IMR-90 (cell line): ENCODE measurements around the gene PAN3. TPM values are rescaled to one million over a fixed set of nuclear protein-coding genes. Genes with fewer than 3 reads are reported as not detected.

Source experiments
- ATAC-seq: fragments of 200-7000 bp; cut with Tn5 transposase; 2 replicates; pipeline ENCODE4 v1.9.1; 2020; ENCODE audit warnings: low read depth, mild to moderate bottlenecking, moderate library complexity
- BruUV-seq: library from RNA; stranded (reverse); fragments of 400-500 nt; replicated peaks from 2 replicates; lab custom pipeline; 2021; lab: Mats Ljungman, UMichigan
- CTCF ChIA-PET: fragments of 300-600 bp; formaldehyde crosslinking; extraction: SDS; loops from one replicate; lab custom pipeline; 2021; ENCODE audit warnings: antibody characterized with exemption; lab: Yijun Ruan, JAX
- POLR2A ChIA-PET: fragments of 300-600 bp; sonication (Branson Sonifier 250); formaldehyde crosslinking; loops from one replicate; lab custom pipeline; 2022; ENCODE audit warnings: antibody characterized with exemption; ENCODE audit not compliant: unreplicated experiment; lab: Charles Lee
- DNase-seq: peaks from one replicate; pipeline ENCODE4 v3.0.0; 2013
- H2AFZ ChIP-seq: replicated peaks from 2 replicates; pipeline ENCODE3; 2013; ENCODE audit warnings: low read length, mild to moderate bottlenecking; ENCODE audit not compliant: poor library complexity
- H2AK5ac ChIP-seq: 2 replicates; pipeline ENCODE4 v1.6.1; 2013; ENCODE audit warnings: low read depth, low read length, inconsistent platforms
- H2AK9ac ChIP-seq: replicated peaks from 2 replicates; pipeline ENCODE3; 2013; ENCODE audit warnings: mild to moderate bottlenecking, low read depth, low read length, moderate library complexity; ENCODE audit not compliant: poor library complexity
- H2BK120ac ChIP-seq: 2 replicates; pipeline ENCODE4 v1.6.1; 2013; ENCODE audit warnings: low read depth, low read length, inconsistent platforms
- H2BK15ac ChIP-seq: 3 replicates; pipeline ENCODE4 v1.6.1; 2013; ENCODE audit warnings: low read depth, low read length, inconsistent platforms
- H2BK20ac ChIP-seq: 2 replicates; pipeline ENCODE4 v1.6.1; 2013; ENCODE audit warnings: low read depth, mild to moderate bottlenecking, inconsistent platforms, low read length, moderate library complexity
- H2BK5ac ChIP-seq: 2 replicates; pipeline ENCODE4 v1.6.1; 2013; ENCODE audit warnings: mild to moderate bottlenecking, low read depth, low read length, inconsistent platforms; ENCODE audit not compliant: poor library complexity, severe bottlenecking
- H3K14ac ChIP-seq: replicated peaks from 2 replicates; pipeline ENCODE4 v1.6.1; 2013; ENCODE audit warnings: low read depth, low read length, inconsistent platforms
- H3K18ac ChIP-seq: 2 replicates; pipeline ENCODE4 v1.6.1; 2013; ENCODE audit warnings: low read depth, low read length, control low read depth
- H3K23ac ChIP-seq: 2 replicates; pipeline ENCODE4 v1.6.1; 2013; ENCODE audit warnings: low read depth, low read length, inconsistent platforms
- H3K27ac ChIP-seq: 2 replicates; pipeline ENCODE4 v1.5.1; 2013; ENCODE audit warnings: mild to moderate bottlenecking, control low read depth, low read length; ENCODE audit not compliant: insufficient read depth
- H3K27me3 ChIP-seq: 2 replicates; pipeline ENCODE4 v1.6.1; 2013; ENCODE audit warnings: low read length; ENCODE audit not compliant: control insufficient read depth, insufficient read depth
- H3K36me3 ChIP-seq: 2 replicates; pipeline ENCODE4 v1.6.1; 2013; ENCODE audit warnings: low read length, mixed read lengths; ENCODE audit not compliant: control insufficient read depth, insufficient read depth
- H3K4ac ChIP-seq: 2 replicates; pipeline ENCODE4 v1.6.1; 2013; ENCODE audit warnings: low read depth, low read length, inconsistent platforms
- H3K4me1 ChIP-seq: 2 replicates; pipeline ENCODE4 v1.6.1; 2013; ENCODE audit warnings: low read length, mixed read lengths; ENCODE audit not compliant: control insufficient read depth, insufficient read depth
- H3K4me2 ChIP-seq: 2 replicates; pipeline ENCODE4 v1.6.1; 2013; ENCODE audit warnings: low read depth, mild to moderate bottlenecking, control low read depth, low read length, moderate library complexity
- H3K4me3 ChIP-seq: 2 replicates; pipeline ENCODE4 v1.5.1; 2013; ENCODE audit warnings: low read depth, mild to moderate bottlenecking, control low read depth, low read length, moderate library complexity; ENCODE audit not compliant: insufficient read depth
- H3K56ac ChIP-seq: 2 replicates; pipeline ENCODE4 v1.6.1; 2013; ENCODE audit warnings: low read length, inconsistent platforms; ENCODE audit not compliant: insufficient read depth; ENCODE audit errors: extremely low read depth
- H3K79me1 ChIP-seq, 2 experiments: 2 replicates each; pipeline ENCODE4 v1.6.1; 2013; ENCODE audit warnings: low read length in 2 of 2, inconsistent platforms in 1 of 2, low read depth in 1 of 2
- H3K9ac ChIP-seq: 2 replicates; pipeline ENCODE4 v1.6.1; 2013; ENCODE audit warnings: low read depth, low read length, control low read depth
- H3K9me1 ChIP-seq: 2 replicates; pipeline ENCODE4 v1.6.1; 2013; ENCODE audit warnings: low read length, inconsistent platforms; ENCODE audit not compliant: insufficient read depth
- H3K9me3 ChIP-seq: 2 replicates; pipeline ENCODE4 v1.6.1; 2013; ENCODE audit warnings: low read length; ENCODE audit not compliant: control insufficient read depth, insufficient read depth
- H4K20me1 ChIP-seq: 2 replicates; pipeline ENCODE4 v1.6.1; 2013; ENCODE audit warnings: low read length, inconsistent platforms; ENCODE audit not compliant: insufficient read depth
- H4K5ac ChIP-seq: 2 replicates; pipeline ENCODE4 v1.6.1; 2013; ENCODE audit warnings: mild to moderate bottlenecking, low read depth, low read length, control low read depth
- H4K8ac ChIP-seq, 2 experiments: 2 replicates each; pipeline ENCODE4 v1.6.1; 2013; ENCODE audit warnings: low read depth in 2 of 2, low read length in 2 of 2, control low read depth in 1 of 2, inconsistent platforms in 1 of 2
- H4K91ac ChIP-seq: 2 replicates; pipeline ENCODE4 v1.6.1; 2013; ENCODE audit warnings: low read depth, low read length, inconsistent platforms; ENCODE audit not compliant: insufficient read depth
- BHLHE40 ChIP-seq: fragments of 150-350 bp; IDR thresholded peaks from 2 replicates; pipeline ENCODE4 v1.6.1; 2016; ENCODE audit warnings: mild to moderate bottlenecking, low read depth, low read length
- CEBPB ChIP-seq: IDR thresholded peaks from 2 replicates; pipeline ENCODE4 v1.6.1; 2012; ENCODE audit warnings: low read depth, low read length, improper control_type of control experiment
- CTCF ChIP-seq: conservative IDR thresholded peaks from 2 replicates; pipeline ENCODE4 v1.5.1; 2012; ENCODE audit warnings: mild to moderate bottlenecking, low read depth, low read length, improper control_type of control experiment
- FOS ChIP-seq: fragments of 150-350 bp; IDR thresholded peaks from 2 replicates; pipeline ENCODE4 v1.6.1; 2016; ENCODE audit warnings: low read depth, low read length
- MAFK ChIP-seq: IDR thresholded peaks from 2 replicates; pipeline ENCODE4 v1.6.1; 2012; ENCODE audit warnings: low read depth, low read length, improper control_type of control experiment
- MAZ ChIP-seq: IDR thresholded peaks from 2 replicates; pipeline ENCODE4 v1.6.1; 2012; ENCODE audit warnings: low read depth, mild to moderate bottlenecking, low read length, improper control_type of control experiment, moderate library complexity, borderline replicate concordance
- NFE2L2 ChIP-seq: fragments of 150-350 bp; IDR thresholded peaks from 2 replicates; pipeline ENCODE4 v1.6.1; 2016; ENCODE audit warnings: low read depth, mild to moderate bottlenecking, low read length
- RCOR1 ChIP-seq: IDR thresholded peaks from 2 replicates; pipeline ENCODE4 v1.6.1; 2012; ENCODE audit warnings: mild to moderate bottlenecking, low read length, improper control_type of control experiment; ENCODE audit not compliant: insufficient replicate concordance
- RFX5 ChIP-seq: IDR thresholded peaks from 2 replicates; pipeline ENCODE4 v1.8.0; 2012; ENCODE audit warnings: low read depth, mild to moderate bottlenecking, low read length, moderate library complexity
- SMC3 ChIP-seq: fragments of 150-350 bp; IDR thresholded peaks from 2 replicates; pipeline ENCODE4 v1.6.1; 2016; ENCODE audit warnings: low read depth, mild to moderate bottlenecking, antibody characterized with exemption, low read length, moderate library complexity
- WGBS, 2 experiments: methylation state at CpG; one replicate each; pipeline versions ENCODE4 v1.1.5 to v1.1.7; 2013; ENCODE audit warnings: missing lambda C conversion rate in 2 of 2; ENCODE audit not compliant: insufficient read length in 1 of 2; ENCODE audit errors: extremely low coverage in 2 of 2; 5-methylcytosine and 5-hydroxymethylcytosine counted together
- dilution Hi-C: fragments of 300-500 bp; cut with HindIII; formaldehyde crosslinking; loops from one replicate; pipeline ENCODE4 v1.14.3; 2018; ENCODE audit warnings: low sequenced_read_pairs; ENCODE audit not compliant: unreplicated experiment
- in situ Hi-C: fragments of 300-500 bp; cut with MboI; formaldehyde crosslinking; loops from 3 replicates; pipeline ENCODE4 v1.14.3; 2019; ENCODE audit warnings: low sequenced_read_pairs, inconsistent platforms, mixed read lengths
- intact Hi-C: fragments of 100-400 bp; cut with micrococcal nuclease; formaldehyde crosslinking; loops from 2 replicates; pipeline ENCODE4 v1.10.0; 2022
- polyA plus RNA-seq, 3 experiments: library from polyadenylated mRNA; depleted of rRNA; stranded (reverse); fragments of >200 nt; gene quantifications; 2 replicates each; pipeline ENCODE4 v1.2.3, GENCODE V29; 2012; ENCODE audit warnings: low replicate concordance in 1 of 3
- total RNA-seq: library from RNA; depleted of rRNA; stranded (reverse); fragments of >200 nt; gene quantifications from 2 replicates; pipeline ENCODE4 v1.2.3, GENCODE V29; 2012

PAN3 gene
- total and polyA plus RNA-seq, 2 of the 4 experiments (the other 2 are of a cell fraction), result 6.6 to 15.1 TPM

GRCh38 chr13:28204043-28204442 is 65.7 kb downstream of the PAN3 start:
- POLR2A ChIA-PET, result no interaction called here
- no peaks in the 10 kb centered on the region for H3K27me3 ChIP-seq
- H3K4me1 ChIP-seq, result no peaks in the 10 kb centered on the region
- BruUV-seq, result no TSS peak
- no peak overlapping the region for H2AFZ ChIP-seq
- no peak overlapping the region for H2BK120ac ChIP-seq
- CTCF ChIA-PET, result no interaction called here
- TF ChIP-seq NFE2L2, result no peak
- no peak for TF ChIP-seq BHLHE40
- TF ChIP-seq CEBPB, result no peak
- TF ChIP-seq FOS, result no peak
- TF ChIP-seq SMC3, result no peak
- TF ChIP-seq MAZ, result no peak
- TF ChIP-seq MAFK, result no peak
- TF ChIP-seq RFX5, result no peak
- no peak for TF ChIP-seq RCOR1
- no peak for TF ChIP-seq CTCF
- H3K4ac ChIP-seq, result no peak overlapping the region
- no peak overlapping the region for H2BK15ac ChIP-seq
- H4K91ac ChIP-seq, result no peak overlapping the region
- in situ Hi-C loops (no loop called here), dilution Hi-C loops (no loop called here), intact Hi-C loops (no loop called here)
- no peak overlapping the region for H3K9ac ChIP-seq
- H3K79me1 ChIP-seq, result peaks cover 7 to 8% of the 10 kb centered on the region in 2 experiments
- no peak overlapping the region for H3K14ac ChIP-seq
- H3K23ac ChIP-seq, result no peak overlapping the region
- WGBS, 2 experiments, result no CpG with 5 or more reads among the region's 5 CpGs
- no peak overlapping the region for H4K5ac ChIP-seq
- no peak overlapping the region for H3K4me3 ChIP-seq
- no peaks in the 10 kb centered on the region; the same call in 1 of the 2 replicates for H4K20me1 ChIP-seq
- H2BK5ac ChIP-seq, result no peak overlapping the region
- peaks cover 1% of the 10 kb centered on the region; the same call in 1 of the 2 replicates for H3K36me3 ChIP-seq
- H4K8ac ChIP-seq, result no peak overlapping the region
- H2AK9ac ChIP-seq, result no peak overlapping the region
- H3K4me2 ChIP-seq, result no peak overlapping the region
- no peak overlapping the region for H2AK5ac ChIP-seq
- no peak overlapping the region for H3K56ac ChIP-seq
- H2BK20ac ChIP-seq, result no peak overlapping the region
- ATAC-seq (no peak), DNase-seq (no peak)
- no peaks in the 10 kb centered on the region for H3K9me1 ChIP-seq
- H3K27ac ChIP-seq, result no peak overlapping the region
- H3K18ac ChIP-seq, result no peak overlapping the region
- no peaks in the 10 kb centered on the region for H3K9me3 ChIP-seq
